ENCODE results near the gene PHACTR1.
"Not testable (repeated sequence)": the region's sequence is repeated elsewhere in the genome, so short reads cannot be mapped to it uniquely, and the experiment has no call there.

PHACTR1 gene

GRCh38 chr6:13103169-13103568, 386.6 kb downstream of the PHACTR1 start:
- intact Hi-C loops (cut with DNase I) = no loop called here
- no peak for DNase-seq

- no peak for DNase-seq
- intact Hi-C loops (cut with DNase I) = no loop called here
These were observed 388.6 kb downstream of the PHACTR1 start for GRCh38 chr6:13105139-13105538.

- no peak for DNase-seq
- intact Hi-C loops (cut with DNase I) = no loop called here
These were observed 396.4 kb downstream of the PHACTR1 start for GRCh38 chr6:13112921-13113320.

- no peak for DNase-seq
- intact Hi-C loops (cut with DNase I) = no loop called here
These were observed 396.8 kb downstream of the PHACTR1 start for GRCh38 chr6:13113376-13113775.

- intact Hi-C loops (cut with DNase I) = no loop called here
- DNase-seq = no peak
These were observed 397.5 kb downstream of the PHACTR1 start for GRCh38 chr6:13113981-13114593.

- intact Hi-C loops (cut with DNase I) = no loop called here
- no peak for DNase-seq
These were observed 399.6 kb downstream of the PHACTR1 start for GRCh38 chr6:13116155-13116554.

- intact Hi-C loops (cut with DNase I) = no loop called here
- DNase-seq = no peak
These were observed 401.0 kb downstream of the PHACTR1 start for GRCh38 chr6:13117570-13117969.

- intact Hi-C loops (cut with DNase I) = no loop called here
- DNase-seq = no peak
These were observed 403.0 kb downstream of the PHACTR1 start for GRCh38 chr6:13119549-13119948.

- no peak for DNase-seq
- intact Hi-C loops (cut with DNase I) = loop anchor here (10.0 kb wide), 1 partner anchor 476 kb away; no protein-coding TSS in a partner anchor
These were observed 404.2 kb downstream of the PHACTR1 start for GRCh38 chr6:13120483-13121482.

- no peak for DNase-seq
- intact Hi-C loops (cut with DNase I) = loop anchor here (10.0 kb wide), 1 partner anchor 479 kb away; no protein-coding TSS in a partner anchor
These were observed 407.6 kb downstream of the PHACTR1 start for GRCh38 chr6:13124131-13124530.

GRCh38 chr6:13125841-13126240, 409.3 kb downstream of the PHACTR1 start:
- intact Hi-C loops (cut with DNase I) = loop anchor here (10.0 kb wide), 1 partner anchor 481 kb away; no protein-coding TSS in a partner anchor
- DNase-seq = no peak

- intact Hi-C loops (cut with DNase I) = no loop called here
These were observed 415.5 kb downstream of the PHACTR1 start for GRCh38 chr6:13131935-13132661.

GRCh38 chr6:13133894-13134293, 417.3 kb downstream of the PHACTR1 start:
- intact Hi-C loops (cut with DNase I); DNase-seq: not testable (repeated sequence)

More at GRCh38 chr6:13131935-13132661, 415.5 kb downstream of the PHACTR1 start:
- no peak for DNase-seq

- DNase-seq = no peak
- intact Hi-C loops (cut with DNase I) = no loop called here
These were observed 418.6 kb downstream of the PHACTR1 start for GRCh38 chr6:13135152-13135551.

GRCh38 chr6:13139119-13139518, 422.6 kb downstream of the PHACTR1 start:
- DNase-seq = no peak
- intact Hi-C loops (cut with DNase I) = no loop called here

- DNase-seq = peak in 7 of 42 donors; percentile 22 to 66 (median 37)
- intact Hi-C loops (cut with DNase I) = no loop called here
These were observed 424.4 kb downstream of the PHACTR1 start for GRCh38 chr6:13140980-13141379.

GRCh38 chr6:13141387-13141786, 424.8 kb downstream of the PHACTR1 start:
- intact Hi-C loops (cut with DNase I) = no loop called here
- no peak for DNase-seq

GRCh38 chr6:13142611-13143010, 426.0 kb downstream of the PHACTR1 start:
- intact Hi-C loops (cut with DNase I) = no loop called here
- no peak for DNase-seq

GRCh38 chr6:13146442-13146841, 429.9 kb downstream of the PHACTR1 start:
- intact Hi-C loops (cut with DNase I) = no loop called here
- no peak for DNase-seq

Data from head of caudate nucleus (tissue), 42 donors.